ENCODE measurements around the gene RPE. TPM values are rescaled to one million over a fixed set of nuclear protein-coding genes. Genes with fewer than 3 reads are reported as not detected.

Gene RPE
- total and polyA plus RNA-seq, 9 donors, result 16.8 to 54.8 (median 38.2) TPM

- TF ChIP-seq CTCF (IDR thresholded peaks at IDR 0.05) (no peak), EP300 (IDR thresholded peaks at IDR 0.05) (no peak), POLR2A (IDR thresholded peaks at IDR 0.05) (no peak)
- no peak for DNase-seq
- Histone ChIP-seq H3K9me3 (no peaks in the 10 kb centered on the region), H3K27ac (no peak overlapping the region), H3K27me3 (no peaks in the 10 kb centered on the region), H3K36me3 (no peaks in the 10 kb centered on the region), H3K4me1 (ENCODE audit: insufficient read depth) (no peaks in the 10 kb centered on the region), H3K4me3 (no peak overlapping the region)
- intact Hi-C loops (cut with DNase I), result no loop called here
- WGBS, 3 donors, result 95 to 100% (median 100%) methylated on average over 2 of the region's 2 CpGs
These were observed 44.5 kb downstream of the RPE start for GRCh38 chr2:210046851-210047500.

- H3K36me3 ChIP-seq, result no peaks in the 10 kb centered on the region
- whole genome bisulfite sequencing, 3 donors, result 94 to 97% (median 96%) methylated on average over 1 of the region's 1 CpG
- H3K27me3 ChIP-seq, result no peaks in the 10 kb centered on the region
- no peak overlapping the region for H3K4me3 ChIP-seq
- H3K27ac ChIP-seq, result no peak overlapping the region
- no peaks in the 10 kb centered on the region for H3K9me3 ChIP-seq
- TF ChIP-seq EP300 (IDR thresholded peaks at IDR 0.05) (no peak), POLR2A (IDR thresholded peaks at IDR 0.05) (no peak), CTCF (IDR thresholded peaks at IDR 0.05) (no peak)
- intact Hi-C loops (cut with DNase I), result no loop called here
- no peak for DNase-seq
- H3K4me1 ChIP-seq (ENCODE audit: insufficient read depth), result no peaks in the 10 kb centered on the region
These were observed 47.4 kb downstream of the RPE start for GRCh38 chr2:210049831-210050230.

GRCh38 chr2:210050885-210051284, 48.4 kb downstream of the RPE start:
- H3K27me3 ChIP-seq, result no peaks in the 10 kb centered on the region
- no peak overlapping the region for H3K27ac ChIP-seq
- TF ChIP-seq CTCF (IDR thresholded peaks at IDR 0.05), result no peak
- TF ChIP-seq EP300 (IDR thresholded peaks at IDR 0.05), result no peak
- no peak for TF ChIP-seq POLR2A (IDR thresholded peaks at IDR 0.05)
- H3K9me3 ChIP-seq, result peaks cover 0 to 10% of the 10 kb centered on the region in 2 donors
- WGBS, 3 donors, result 96 to 100% (median 98%) methylated on average over 1 of the region's 1 CpG
- intact Hi-C loops (cut with DNase I), result no loop called here
- DNase-seq, result no peak
- H3K36me3 ChIP-seq, result no peaks in the 10 kb centered on the region
- no peaks in the 10 kb centered on the region for H3K4me1 ChIP-seq (ENCODE audit: insufficient read depth)
- no peak overlapping the region for H3K4me3 ChIP-seq

- TF ChIP-seq POLR2A (IDR thresholded peaks at IDR 0.05) (no peak), EP300 (IDR thresholded peaks at IDR 0.05) (no peak), CTCF (IDR thresholded peaks at IDR 0.05) (no peak)
- H3K36me3 ChIP-seq, result no peaks in the 10 kb centered on the region
- H3K4me3 ChIP-seq, result no peak overlapping the region
- no peak for DNase-seq
- no peak overlapping the region for H3K27ac ChIP-seq
- 96 to 98% (median 98%) methylated on average over 1 of the region's 1 CpG for whole genome bisulfite sequencing, 3 donors
- intact Hi-C loops (cut with DNase I), result no loop called here
- no peaks in the 10 kb centered on the region for H3K27me3 ChIP-seq
- H3K9me3 ChIP-seq, result peaks cover 0 to 12% of the 10 kb centered on the region in 2 donors
- H3K4me1 ChIP-seq (ENCODE audit: insufficient read depth), result no peaks in the 10 kb centered on the region
These were observed 52.3 kb downstream of the RPE start for GRCh38 chr2:210054696-210055095.
